ENCODE measurements around the gene UGT1A10. TPM values are rescaled to one million over a fixed set of nuclear protein-coding genes. Genes with fewer than 3 reads are reported as not detected.

The UGT1A10 gene
- total RNA-seq, 1 experiment from 2014 or later = not detected

GRCh38 chr2:233803994-233804393 lies 167.7 kb downstream of the UGT1A10 start:
- no peak for DNase-seq (ENCODE audit: low read depth)

GRCh38 chr2:233807215-233807865 lies 171.1 kb downstream of the UGT1A10 start:
- no peak for DNase-seq (ENCODE audit: low read depth)

- DNase-seq (ENCODE audit: low read depth) = no peak
These were observed 172.0 kb downstream of the UGT1A10 start for GRCh38 chr2:233807966-233808935.

- no peak for DNase-seq (ENCODE audit: low read depth)
These were observed 174.1 kb downstream of the UGT1A10 start for GRCh38 chr2:233810385-233810784.

GRCh38 chr2:233811087-233811486 lies 174.8 kb downstream of the UGT1A10 start:
- DNase-seq (ENCODE audit: low read depth) = no peak

- DNase-seq (ENCODE audit: low read depth) = no peak
These were observed 175.5 kb downstream of the UGT1A10 start for GRCh38 chr2:233811732-233812131.

- DNase-seq (ENCODE audit: low read depth) = no peak
These were observed 177.2 kb downstream of the UGT1A10 start for GRCh38 chr2:233813236-233814055.

GRCh38 chr2:233814056-233814835 lies 178.0 kb downstream of the UGT1A10 start:
- DNase-seq (ENCODE audit: low read depth) = no peak

GRCh38 chr2:233815861-233816260 lies 179.6 kb downstream of the UGT1A10 start:
- no peak for DNase-seq (ENCODE audit: low read depth)

GRCh38 chr2:233816334-233816733 lies 180.1 kb downstream of the UGT1A10 start:
- DNase-seq (ENCODE audit: low read depth) = no peak

- DNase-seq (ENCODE audit: low read depth) = no peak
These were observed 180.5 kb downstream of the UGT1A10 start for GRCh38 chr2:233816771-233817170.

GRCh38 chr2:233817361-233817911 lies 181.2 kb downstream of the UGT1A10 start:
- DNase-seq (ENCODE audit: low read depth) = no peak

GRCh38 chr2:233817995-233818638 lies 181.9 kb downstream of the UGT1A10 start:
- DNase-seq (ENCODE audit: low read depth) = no peak

- DNase-seq (ENCODE audit: low read depth) = no peak
These were observed 182.7 kb downstream of the UGT1A10 start for GRCh38 chr2:233818639-233819621.

GRCh38 chr2:233819884-233820773 lies 183.9 kb downstream of the UGT1A10 start:
- no peak for DNase-seq (ENCODE audit: low read depth)

GRCh38 chr2:233820774-233821105 lies 184.5 kb downstream of the UGT1A10 start:
- DNase-seq (ENCODE audit: low read depth) = no peak

GRCh38 chr2:233821196-233821595 lies 184.9 kb downstream of the UGT1A10 start:
- no peak for DNase-seq (ENCODE audit: low read depth)

GRCh38 chr2:233821709-233822100 lies 185.5 kb downstream of the UGT1A10 start:
- DNase-seq (ENCODE audit: low read depth) = no peak

Measured in M059J (cell line).